GM23338 (cell line): ENCODE data around the gene KCNMA1. TPM values are rescaled to one million over a fixed set of nuclear protein-coding genes. Genes with fewer than 3 reads are reported as not detected.

Experiments
- ATAC-seq: fragments of 200-7000 bp; cut with Tn5 transposase; 3 replicates; pipeline ENCODE4 v1.9.1; 2020
- DNase-seq: peaks from one replicate; pipeline ENCODE4 v3.0.0-alpha.2; 2015; ENCODE audit warnings: low spot score
- H2AFZ ChIP-seq: fragments of 200-600 bp; sonication (generic); 2 replicates; pipeline ENCODE4 v1.8.0; 2016; ENCODE audit warnings: antibody characterized with exemption, mild to moderate bottlenecking, moderate library complexity
- H3F3A ChIP-seq: fragments of 200-600 bp; sonication (generic); replicated peaks from 2 replicates; pipeline ENCODE4 v1.8.0; 2017; ENCODE audit warnings: antibody characterized with exemption, mixed run types, low read depth
- H3K27ac ChIP-seq: fragments of 200-600 bp; sonication (generic); 2 replicates; pipeline ENCODE4 v1.6.1; 2016; ENCODE audit warnings: low read depth
- H3K27me3 ChIP-seq: fragments of 200-600 bp; sonication (generic); 2 replicates; pipeline ENCODE4 v1.8.0; 2016; ENCODE audit warnings: mild to moderate bottlenecking, mixed run types, moderate library complexity; ENCODE audit not compliant: insufficient read depth
- H3K36me3 ChIP-seq: fragments of 200-600 bp; sonication (generic); 2 replicates; pipeline ENCODE4 v1.8.0; 2016; ENCODE audit warnings: mild to moderate bottlenecking; ENCODE audit not compliant: insufficient read depth
- H3K4me1 ChIP-seq: fragments of 200-600 bp; sonication (generic); 2 replicates; pipeline ENCODE4 v1.8.0; 2016; ENCODE audit warnings: mild to moderate bottlenecking, moderate library complexity; ENCODE audit not compliant: insufficient read depth
- H3K4me2 ChIP-seq: fragments of 200-600 bp; sonication (generic); 2 replicates; pipeline ENCODE4 v1.7.1; 2017; ENCODE audit warnings: mixed run types
- H3K4me3 ChIP-seq: fragments of 200-600 bp; sonication (generic); 2 replicates; pipeline ENCODE4 v1.6.1; 2016; ENCODE audit warnings: mixed run types
- H3K79me2 ChIP-seq: fragments of 200-600 bp; sonication (generic); replicated peaks from 2 replicates; pipeline ENCODE4 v1.8.0; 2017; ENCODE audit warnings: mild to moderate bottlenecking; ENCODE audit not compliant: insufficient read depth
- H3K9me2 ChIP-seq: fragments of 200-600 bp; sonication (generic); 2 replicates; pipeline ENCODE4 v1.8.0; 2017; ENCODE audit not compliant: insufficient read depth
- H4K20me1 ChIP-seq: fragments of 200-600 bp; sonication (generic); replicated peaks from 2 replicates; pipeline ENCODE4 v1.8.0; 2017; ENCODE audit warnings: mild to moderate bottlenecking; ENCODE audit not compliant: insufficient read depth
- H3K27ac Mint-ChIP-seq: 2 replicates; pipeline ENCODE4 v1.8.0; 2020; ENCODE audit warnings: inconsistent platforms, mild to moderate bottlenecking, moderate library complexity, mixed read lengths
- H3K27me3 Mint-ChIP-seq: 3 replicates; pipeline ENCODE4 v1.8.0; 2022; ENCODE audit warnings: low read depth, mild to moderate bottlenecking, moderate library complexity, mixed read lengths, inconsistent platforms; ENCODE audit not compliant: insufficient read depth, poor library complexity
- H3K36me3 Mint-ChIP-seq: 3 replicates; pipeline ENCODE4 v1.8.0; 2021; ENCODE audit warnings: low read depth, mild to moderate bottlenecking, inconsistent platforms, moderate library complexity, mixed read lengths
- H3K4me1 Mint-ChIP-seq: 3 replicates; pipeline ENCODE4 v1.8.0; 2020; ENCODE audit warnings: mild to moderate bottlenecking, inconsistent platforms, mixed read lengths
- H3K4me3 Mint-ChIP-seq: 3 replicates; pipeline ENCODE4 v1.8.0; 2021; ENCODE audit warnings: moderate library complexity, mild to moderate bottlenecking, inconsistent platforms, mixed read lengths
- H3K9me3 Mint-ChIP-seq: 3 replicates; pipeline ENCODE4 v1.8.0; 2020; ENCODE audit warnings: moderate library complexity, mild to moderate bottlenecking, inconsistent platforms, mixed read lengths
- CREB1 ChIP-seq: fragments of 250-450 bp; sonication (Bioruptor Pico); IDR thresholded peaks from 2 replicates; pipeline ENCODE4 v1.5.0; 2020; ENCODE audit warnings: low read depth, mild to moderate bottlenecking, moderate library complexity
- ETS1 ChIP-seq: IDR thresholded peaks from 2 replicates; pipeline ENCODE4 v1.6.1; 2016; ENCODE audit warnings: antibody characterized with exemption
- EZH2 ChIP-seq: fragments of 200-600 bp; sonication (generic); IDR thresholded peaks from one replicate; pipeline ENCODE4 v1.8.0; 2017; ENCODE audit warnings: antibody characterized with exemption, mild to moderate bottlenecking, low read depth; ENCODE audit not compliant: unreplicated experiment
- EZH2phosphoT487 ChIP-seq: fragments of 200-600 bp; sonication (generic); IDR thresholded peaks from one replicate; pipeline ENCODE4 v1.8.1; 2018; ENCODE audit warnings: antibody characterized with exemption; ENCODE audit not compliant: unreplicated experiment
- JUNB ChIP-seq: IDR thresholded peaks from one replicate; pipeline ENCODE4 v1.6.1; 2016; ENCODE audit warnings: antibody characterized with exemption; ENCODE audit not compliant: unreplicated experiment
- NANOG ChIP-seq: IDR thresholded peaks from 2 replicates; pipeline ENCODE4 v1.6.1; 2016; ENCODE audit warnings: antibody characterized with exemption, borderline replicate concordance
- POLR2AphosphoS5 ChIP-seq: IDR thresholded peaks from 2 replicates; pipeline ENCODE4 v1.6.1; 2016; ENCODE audit warnings: antibody characterized with exemption, low read depth
- REST ChIP-seq: IDR thresholded peaks from one replicate; pipeline ENCODE4 v1.6.1; 2018; ENCODE audit warnings: antibody characterized with exemption; ENCODE audit not compliant: unreplicated experiment
- STAT1 ChIP-seq: IDR thresholded peaks from one replicate; pipeline ENCODE4 v1.6.1; 2016; ENCODE audit warnings: antibody characterized with exemption; ENCODE audit not compliant: unreplicated experiment
- ZNF114 ChIP-seq: fragments of 250-450 bp; sonication (Bioruptor Pico); IDR thresholded peaks from 2 replicates; pipeline ENCODE4 v1.5.0; 2020; ENCODE audit warnings: mild to moderate bottlenecking, moderate library complexity
- ZNF331 ChIP-seq: fragments of 250-450 bp; sonication (Bioruptor Pico); IDR thresholded peaks from 2 replicates; pipeline ENCODE4 v1.5.0; 2020; ENCODE audit warnings: low read depth, mild to moderate bottlenecking, moderate library complexity
- polyA plus RNA-seq: library from polyadenylated mRNA; unstranded; fragments of >200 nt; fragmentation: Nextera tagmentation; extraction: Ambion mirVana; gene quantifications from 2 replicates; pipeline ENCODE4 v1.2.1, GENCODE V29; 2016
- total RNA-seq: library from RNA; depleted of rRNA; stranded (reverse); fragments of >200 nt; shearing (Covaris generic); gene quantifications from 2 replicates; pipeline ENCODE4 v1.2.3, GENCODE V29; 2014
- TF ChIP-seq, protein P1 (sequence below), 2 experiments: fragments of 200-600 bp in 1 of 2; sonication (generic) in 1 of 2; conservative IDR thresholded peaks; 2 replicates each; pipeline versions ENCODE4 v1.5.1 to v1.6.1; 2016 to 2017; ENCODE audit warnings: antibody characterized with exemption in 2 of 2, low read depth in 2 of 2, mild to moderate bottlenecking in 2 of 2, moderate library complexity in 1 of 2
- TF ChIP-seq, protein P2 (sequence below): fragments of 250-450 bp; sonication (Bioruptor Pico); IDR thresholded peaks from 2 replicates; pipeline ENCODE4 v1.5.0; 2020; ENCODE audit warnings: mild to moderate bottlenecking, moderate library complexity

KCNMA1 gene
- total and polyA plus RNA-seq, 2 experiments from 2014 or later = 8.2 to 9.0 TPM

DNA sequence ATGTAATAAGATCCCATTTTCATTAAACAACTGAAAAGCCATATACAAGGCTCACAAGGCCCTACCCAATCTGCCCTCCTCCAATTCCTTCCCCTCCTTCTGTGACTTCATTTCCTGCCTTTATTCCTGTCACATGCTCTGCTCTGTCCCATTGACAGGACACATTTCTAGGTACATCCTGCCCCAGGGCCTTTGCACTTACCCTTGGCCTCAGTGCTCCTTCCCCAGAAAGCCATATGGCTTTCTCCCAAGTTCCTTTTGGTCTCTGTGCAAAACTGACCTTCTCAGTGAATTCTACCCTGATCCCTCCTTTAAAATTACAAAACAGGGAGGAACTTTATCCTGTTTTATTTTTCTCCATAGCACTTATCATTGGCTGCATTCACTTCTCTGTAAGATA, 40.0 kb downstream of the KCNMA1 start:
- Mint-ChIP-seq H3K4me3 (no peak overlapping the region), H3K36me3 (no peaks in the 10 kb centered on the region), H3K27ac (no peak overlapping the region), H3K4me1 (peaks cover 5% of the 10 kb centered on the region), H3K27me3 (no peaks in the 10 kb centered on the region), H3K9me3 (no peaks in the 10 kb centered on the region)
- Histone ChIP-seq H3K9me2 (peaks cover 4% of the 10 kb centered on the region; the same call in 1 of the 2 replicates), H3F3A (no peaks in the 10 kb centered on the region), H4K20me1 (no peaks in the 10 kb centered on the region; the same call in 1 of the 2 replicates), H3K27ac (no peak overlapping the region), H3K4me2 (no peak overlapping the region), H3K27me3 (no peaks in the 10 kb centered on the region), H2AFZ (no peak overlapping the region), H3K4me3 (no peak overlapping the region), H3K4me1 (0 out of 2 replicates have a peak, but pooled peaks cover under 1% of the 10 kb centered on the region), H3K36me3 (no peaks in the 10 kb centered on the region; the same call in 1 of the 2 replicates), H3K79me2 (no peaks in the 10 kb centered on the region)
- no peak for TF ChIP-seq ZNF114 (CRISPR knock-in tag)
- TF ChIP-seq ETS1 = no peak
- TF ChIP-seq NANOG = no peak
- no peak for TF ChIP-seq CREB1 (CRISPR knock-in tag)
- no peak for TF ChIP-seq EZH2phosphoT487
- no peak for TF ChIP-seq REST
- TF ChIP-seq EZH2 = no peak
- TF ChIP-seq POLR2AphosphoS5 = no peak
- TF ChIP-seq, protein P1, sequence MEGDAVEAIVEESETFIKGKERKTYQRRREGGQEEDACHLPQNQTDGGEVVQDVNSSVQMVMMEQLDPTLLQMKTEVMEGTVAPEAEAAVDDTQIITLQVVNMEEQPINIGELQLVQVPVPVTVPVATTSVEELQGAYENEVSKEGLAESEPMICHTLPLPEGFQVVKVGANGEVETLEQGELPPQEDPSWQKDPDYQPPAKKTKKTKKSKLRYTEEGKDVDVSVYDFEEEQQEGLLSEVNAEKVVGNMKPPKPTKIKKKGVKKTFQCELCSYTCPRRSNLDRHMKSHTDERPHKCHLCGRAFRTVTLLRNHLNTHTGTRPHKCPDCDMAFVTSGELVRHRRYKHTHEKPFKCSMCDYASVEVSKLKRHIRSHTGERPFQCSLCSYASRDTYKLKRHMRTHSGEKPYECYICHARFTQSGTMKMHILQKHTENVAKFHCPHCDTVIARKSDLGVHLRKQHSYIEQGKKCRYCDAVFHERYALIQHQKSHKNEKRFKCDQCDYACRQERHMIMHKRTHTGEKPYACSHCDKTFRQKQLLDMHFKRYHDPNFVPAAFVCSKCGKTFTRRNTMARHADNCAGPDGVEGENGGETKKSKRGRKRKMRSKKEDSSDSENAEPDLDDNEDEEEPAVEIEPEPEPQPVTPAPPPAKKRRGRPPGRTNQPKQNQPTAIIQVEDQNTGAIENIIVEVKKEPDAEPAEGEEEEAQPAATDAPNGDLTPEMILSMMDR (conservative IDR thresholded peaks at IDR 0.05; ENCODE audit: low read depth in 2 of 2) = no peak
- TF ChIP-seq JUNB = no peak
- no peak for TF ChIP-seq STAT1
- TF ChIP-seq, protein P2, sequence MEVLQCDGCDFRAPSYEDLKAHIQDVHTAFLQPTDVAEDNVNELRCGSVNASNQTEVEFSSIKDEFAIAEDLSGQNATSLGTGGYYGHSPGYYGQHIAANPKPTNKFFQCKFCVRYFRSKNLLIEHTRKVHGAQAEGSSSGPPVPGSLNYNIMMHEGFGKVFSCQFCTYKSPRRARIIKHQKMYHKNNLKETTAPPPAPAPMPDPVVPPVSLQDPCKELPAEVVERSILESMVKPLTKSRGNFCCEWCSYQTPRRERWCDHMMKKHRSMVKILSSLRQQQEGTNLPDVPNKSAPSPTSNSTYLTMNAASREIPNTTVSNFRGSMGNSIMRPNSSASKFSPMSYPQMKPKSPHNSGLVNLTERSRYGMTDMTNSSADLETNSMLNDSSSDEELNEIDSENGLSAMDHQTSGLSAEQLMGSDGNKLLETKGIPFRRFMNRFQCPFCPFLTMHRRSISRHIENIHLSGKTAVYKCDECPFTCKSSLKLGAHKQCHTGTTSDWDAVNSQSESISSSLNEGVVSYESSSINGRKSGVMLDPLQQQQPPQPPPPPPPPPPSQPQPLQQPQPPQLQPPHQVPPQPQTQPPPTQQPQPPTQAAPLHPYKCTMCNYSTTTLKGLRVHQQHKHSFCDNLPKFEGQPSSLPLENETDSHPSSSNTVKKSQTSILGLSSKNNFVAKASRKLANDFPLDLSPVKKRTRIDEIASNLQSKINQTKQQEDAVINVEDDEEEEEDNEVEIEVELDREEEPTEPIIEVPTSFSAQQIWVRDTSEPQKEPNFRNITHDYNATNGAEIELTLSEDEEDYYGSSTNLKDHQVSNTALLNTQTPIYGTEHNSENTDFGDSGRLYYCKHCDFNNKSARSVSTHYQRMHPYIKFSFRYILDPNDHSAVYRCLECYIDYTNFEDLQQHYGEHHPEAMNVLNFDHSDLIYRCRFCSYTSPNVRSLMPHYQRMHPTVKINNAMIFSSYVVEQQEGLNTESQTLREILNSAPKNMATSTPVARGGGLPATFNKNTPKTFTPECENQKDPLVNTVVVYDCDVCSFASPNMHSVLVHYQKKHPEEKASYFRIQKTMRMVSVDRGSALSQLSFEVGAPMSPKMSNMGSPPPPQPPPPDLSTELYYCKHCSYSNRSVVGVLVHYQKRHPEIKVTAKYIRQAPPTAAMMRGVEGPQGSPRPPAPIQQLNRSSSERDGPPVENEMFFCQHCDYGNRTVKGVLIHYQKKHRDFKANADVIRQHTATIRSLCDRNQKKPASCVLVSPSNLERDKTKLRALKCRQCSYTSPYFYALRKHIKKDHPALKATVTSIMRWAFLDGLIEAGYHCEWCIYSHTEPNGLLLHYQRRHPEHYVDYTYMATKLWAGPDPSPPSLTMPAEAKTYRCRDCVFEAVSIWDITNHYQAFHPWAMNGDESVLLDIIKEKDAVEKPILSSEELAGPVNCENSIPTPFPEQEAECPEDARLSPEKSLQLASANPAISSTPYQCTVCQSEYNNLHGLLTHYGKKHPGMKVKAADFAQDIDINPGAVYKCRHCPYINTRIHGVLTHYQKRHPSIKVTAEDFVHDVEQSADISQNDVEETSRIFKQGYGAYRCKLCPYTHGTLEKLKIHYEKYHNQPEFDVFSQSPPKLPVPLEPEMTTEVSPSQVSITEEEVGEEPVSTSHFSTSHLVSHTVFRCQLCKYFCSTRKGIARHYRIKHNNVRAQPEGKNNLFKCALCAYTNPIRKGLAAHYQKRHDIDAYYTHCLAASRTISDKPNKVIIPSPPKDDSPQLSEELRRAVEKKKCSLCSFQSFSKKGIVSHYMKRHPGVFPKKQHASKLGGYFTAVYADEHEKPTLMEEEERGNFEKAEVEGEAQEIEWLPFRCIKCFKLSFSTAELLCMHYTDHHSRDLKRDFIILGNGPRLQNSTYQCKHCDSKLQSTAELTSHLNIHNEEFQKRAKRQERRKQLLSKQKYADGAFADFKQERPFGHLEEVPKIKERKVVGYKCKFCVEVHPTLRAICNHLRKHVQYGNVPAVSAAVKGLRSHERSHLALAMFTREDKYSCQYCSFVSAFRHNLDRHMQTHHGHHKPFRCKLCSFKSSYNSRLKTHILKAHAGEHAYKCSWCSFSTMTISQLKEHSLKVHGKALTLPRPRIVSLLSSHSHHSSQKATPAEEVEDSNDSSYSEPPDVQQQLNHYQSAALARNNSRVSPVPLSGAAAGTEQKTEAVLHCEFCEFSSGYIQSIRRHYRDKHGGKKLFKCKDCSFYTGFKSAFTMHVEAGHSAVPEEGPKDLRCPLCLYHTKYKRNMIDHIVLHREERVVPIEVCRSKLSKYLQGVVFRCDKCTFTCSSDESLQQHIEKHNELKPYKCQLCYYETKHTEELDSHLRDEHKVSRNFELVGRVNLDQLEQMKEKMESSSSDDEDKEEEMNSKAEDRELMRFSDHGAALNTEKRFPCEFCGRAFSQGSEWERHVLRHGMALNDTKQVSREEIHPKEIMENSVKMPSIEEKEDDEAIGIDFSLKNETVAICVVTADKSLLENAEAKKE (CRISPR knock-in tag) = no peak
- no peak for TF ChIP-seq ZNF331 (CRISPR knock-in tag)
- DNase-seq (no peak), ATAC-seq (no peak)
